Right lobe of liver (tissue), 6 donors: ENCODE measurements around the gene SMARCD1. TPM values are rescaled to one million over a fixed set of nuclear protein-coding genes. Genes with fewer than 3 reads are reported as not detected.

ENCODE experiments used
- ATAC-seq, 4 donors: fragments of 200-7000 bp; cut with Tn5 transposase; one replicate each; pipeline ENCODE4 v1.9.1; 2020; ENCODE audit warnings: mild to moderate bottlenecking in 4 of 4, moderate library complexity in 4 of 4
- DNase-seq, 3 donors: peaks; one replicate each; pipeline ENCODE4 v3.0.0-alpha.2; 2020
- H3K27ac ChIP-seq, 3 donors: fragments of 200-600 bp; one replicate each; pipeline ENCODE4 v1.8.0; 2022
- H3K27me3 ChIP-seq, 2 donors: fragments of 200-600 bp; one replicate each; pipeline ENCODE4 v1.8.0; 2022
- H3K36me3 ChIP-seq, 4 donors: fragments of 200-600 bp; sonication (generic) in 1 of 4; one replicate each; pipeline versions ENCODE4 v1.5.1 to v1.8.0; 2017 to 2022; ENCODE audit warnings: control low read depth in 1 of 4
- H3K4me1 ChIP-seq, 4 donors: fragments of 200-600 bp; sonication (generic) in 1 of 4; one replicate each; pipeline versions ENCODE4 v1.5.1 to v1.8.0; 2017 to 2022; ENCODE audit warnings: control low read depth in 1 of 4
- H3K4me3 ChIP-seq, 3 donors: fragments of 200-600 bp; one replicate each; pipeline ENCODE4 v1.8.0; 2022
- H3K9me3 ChIP-seq, 4 donors: fragments of 200-600 bp; sonication (generic) in 1 of 4; one replicate each; pipeline versions ENCODE4 v1.5.1 to v1.8.0; 2017 to 2022; ENCODE audit warnings: control low read depth in 1 of 4
- POLR2A ChIP-seq: fragments of 450-650 bp; IDR thresholded peaks from one replicate; pipeline ENCODE4 v1.6.1; 2017; ENCODE audit warnings: antibody characterized with exemption, mild to moderate bottlenecking
- whole genome bisulfite sequencing: methylation state at CpG from one replicate; pipeline ENCODE4 v1.1.6; 2018; ENCODE audit warnings: low coverage, low lambda C conversion rate; ENCODE audit not compliant: insufficient coverage; ENCODE audit errors: missing lambda C conversion rate; 5-methylcytosine and 5-hydroxymethylcytosine counted together
- intact Hi-C, 2 donors: fragments of 100-400 bp; cut with DNase I; formaldehyde crosslinking; loops; one replicate each; pipeline versions ENCODE4 v1.11.2 to v1.14.1; 2022
- total RNA-seq, 6 experiments: library from RNA; depleted of rRNA in 2 of 6; stranded (reverse); fragments of >200 nt in 2 of 6; fragmentation: NEBNext Ultra II Directional in 3 of 6; extraction: Animal tissue kit (Norgen Biotek cat#: 25700) in 3 of 6; gene quantifications; one replicate each; pipeline versions ENCODE4 v1.1.0 to v1.2.4, GENCODE V29; 2016 to 2023
- TF ChIP-seq, protein P1 (sequence below), 4 donors: fragments of 200-600 bp in 3 of 4; fragments of 450-650 bp in 1 of 4; IDR thresholded peaks; one replicate each; pipeline versions ENCODE4 v1.5.1 to v1.8.0; 2016 to 2022; ENCODE audit warnings: antibody characterized with exemption in 4 of 4, mild to moderate bottlenecking in 2 of 4
- donor health status: DM: no; HTN: yes; CAD: no.
- donor health status: DM: no; HTN: no; CAD: no.
- donor health status: DM: no; HTN: no; CAD: no.
- donor health status: DM: no; HTN: yes; CAD: no.
- donor health status: DM: no; HTN: yes; CAD: no.

SMARCD1 gene
- total RNA-seq, 6 experiments from 2014 or later = 13.3 to 35.0 (median 16.4) TPM

DNA sequence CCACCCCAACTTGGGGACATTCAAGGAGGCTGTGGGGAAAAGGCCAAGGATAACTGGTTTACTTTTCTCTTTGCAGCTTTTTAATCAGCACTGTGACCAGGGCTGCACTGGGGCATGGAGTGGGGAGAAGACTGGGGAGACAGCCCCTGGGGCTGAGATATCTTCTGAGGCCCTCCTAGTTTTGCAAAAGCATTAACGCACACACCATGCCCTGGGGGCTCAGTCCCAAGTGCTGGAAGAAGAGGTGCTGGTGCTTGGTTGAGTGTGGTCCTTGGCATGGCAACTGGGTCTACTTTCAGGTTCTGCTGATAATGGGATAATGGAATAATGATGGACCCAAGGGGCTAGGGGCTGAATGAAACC, 9.4 kb upstream of the SMARCD1 start:
- ATAC-seq (no peak), DNase-seq (no peak)
- no peak for TF ChIP-seq POLR2A
- TF ChIP-seq, protein P1, sequence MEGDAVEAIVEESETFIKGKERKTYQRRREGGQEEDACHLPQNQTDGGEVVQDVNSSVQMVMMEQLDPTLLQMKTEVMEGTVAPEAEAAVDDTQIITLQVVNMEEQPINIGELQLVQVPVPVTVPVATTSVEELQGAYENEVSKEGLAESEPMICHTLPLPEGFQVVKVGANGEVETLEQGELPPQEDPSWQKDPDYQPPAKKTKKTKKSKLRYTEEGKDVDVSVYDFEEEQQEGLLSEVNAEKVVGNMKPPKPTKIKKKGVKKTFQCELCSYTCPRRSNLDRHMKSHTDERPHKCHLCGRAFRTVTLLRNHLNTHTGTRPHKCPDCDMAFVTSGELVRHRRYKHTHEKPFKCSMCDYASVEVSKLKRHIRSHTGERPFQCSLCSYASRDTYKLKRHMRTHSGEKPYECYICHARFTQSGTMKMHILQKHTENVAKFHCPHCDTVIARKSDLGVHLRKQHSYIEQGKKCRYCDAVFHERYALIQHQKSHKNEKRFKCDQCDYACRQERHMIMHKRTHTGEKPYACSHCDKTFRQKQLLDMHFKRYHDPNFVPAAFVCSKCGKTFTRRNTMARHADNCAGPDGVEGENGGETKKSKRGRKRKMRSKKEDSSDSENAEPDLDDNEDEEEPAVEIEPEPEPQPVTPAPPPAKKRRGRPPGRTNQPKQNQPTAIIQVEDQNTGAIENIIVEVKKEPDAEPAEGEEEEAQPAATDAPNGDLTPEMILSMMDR (IDR thresholded peaks at IDR 0.05) = no peak
- H3K4me3 ChIP-seq = no peak overlapping the region
- intact Hi-C loops = loop anchor here (5.0 to 10.0 kb wide), 2 partner anchors 97 to 99 kb away; no protein-coding TSS in a partner anchor
- no peaks in the 10 kb centered on the region for H3K36me3 ChIP-seq
- H3K27me3 ChIP-seq = no peaks in the 10 kb centered on the region
- H3K4me1 ChIP-seq = peaks cover 0 to 7% (median 0%) of the 10 kb centered on the region in 4 donors
- no peak overlapping the region for H3K27ac ChIP-seq
- WGBS = 100% methylated on average over 1 of the region's 1 CpG
- no peaks in the 10 kb centered on the region for H3K9me3 ChIP-seq

DNA sequence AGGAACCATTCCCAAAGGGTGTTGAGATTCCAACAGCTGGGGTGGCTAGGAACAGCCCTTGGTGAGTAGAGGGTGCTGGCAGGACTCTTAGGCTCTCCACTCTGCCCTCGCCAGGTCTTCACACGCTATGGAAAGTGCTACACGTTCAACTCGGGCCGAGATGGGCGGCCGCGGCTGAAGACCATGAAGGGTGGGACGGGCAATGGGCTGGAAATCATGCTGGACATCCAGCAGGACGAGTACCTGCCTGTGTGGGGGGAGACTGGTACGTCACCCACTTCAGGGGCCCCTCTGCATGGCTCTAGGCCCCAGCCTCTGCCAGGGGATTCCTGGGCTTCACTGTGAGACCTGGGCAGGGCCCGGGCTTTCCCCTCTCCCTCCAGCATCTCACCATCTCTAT, 8.0 kb upstream of the SMARCD1 start:
- intact Hi-C loops = loop anchor here (5.0 to 10.0 kb wide), 2 partner anchors 95 to 98 kb away; no protein-coding TSS in a partner anchor
- no CpG with 5 or more reads among the region's 12 CpGs for WGBS
- H3K27ac ChIP-seq = no peak overlapping the region
- H3K27me3 ChIP-seq = no peaks in the 10 kb centered on the region
- no peaks in the 10 kb centered on the region for H3K9me3 ChIP-seq
- ATAC-seq (no peak), DNase-seq (peak in 1 of 3 donors; percentile 53)
- no peak overlapping the region for H3K4me3 ChIP-seq
- no peak for TF ChIP-seq POLR2A
- TF ChIP-seq, protein P1 (IDR thresholded peaks at IDR 0.05) = no peak
- H3K4me1 ChIP-seq = peaks cover 0 to 7% (median 0%) of the 10 kb centered on the region in 4 donors
- H3K36me3 ChIP-seq = no peaks in the 10 kb centered on the region

DNA sequence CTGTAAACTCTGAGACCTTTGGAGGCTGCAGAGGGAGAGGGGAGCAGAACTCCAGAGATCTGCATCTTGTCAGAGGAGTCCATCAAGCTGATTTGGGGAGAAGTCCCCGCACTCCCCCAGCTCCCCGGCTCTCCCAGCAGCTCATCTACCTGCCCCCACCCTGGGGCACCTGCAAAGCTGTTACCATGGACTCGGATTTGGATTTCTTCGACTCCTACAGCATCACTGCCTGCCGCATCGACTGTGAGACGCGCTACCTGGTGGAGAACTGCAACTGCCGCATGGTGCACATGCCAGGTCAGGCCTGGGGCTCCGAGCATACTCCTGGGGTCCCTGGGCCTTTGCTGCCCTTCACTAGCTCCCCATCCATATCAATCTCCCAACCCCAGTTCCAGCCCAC, 6.9 kb upstream of the SMARCD1 start:
- Histone ChIP-seq H3K36me3 (no peaks in the 10 kb centered on the region), H3K4me3 (no peak overlapping the region), H3K27me3 (no peaks in the 10 kb centered on the region), H3K9me3 (no peaks in the 10 kb centered on the region), H3K27ac (no peak overlapping the region), H3K4me1 (peaks cover 0 to 7% (median 0%) of the 10 kb centered on the region in 4 donors)
- 91% methylated on average over 5 of the region's 10 CpGs for WGBS
- intact Hi-C loops = loop anchor here (5.0 to 10.0 kb wide), 2 partner anchors 94 to 97 kb away; no protein-coding TSS in a partner anchor
- DNase-seq (peak in 1 of 3 donors; percentile 46), ATAC-seq (no peak)
- TF ChIP-seq POLR2A = no peak
- TF ChIP-seq, protein P1 (IDR thresholded peaks at IDR 0.05) = no peak

DNA sequence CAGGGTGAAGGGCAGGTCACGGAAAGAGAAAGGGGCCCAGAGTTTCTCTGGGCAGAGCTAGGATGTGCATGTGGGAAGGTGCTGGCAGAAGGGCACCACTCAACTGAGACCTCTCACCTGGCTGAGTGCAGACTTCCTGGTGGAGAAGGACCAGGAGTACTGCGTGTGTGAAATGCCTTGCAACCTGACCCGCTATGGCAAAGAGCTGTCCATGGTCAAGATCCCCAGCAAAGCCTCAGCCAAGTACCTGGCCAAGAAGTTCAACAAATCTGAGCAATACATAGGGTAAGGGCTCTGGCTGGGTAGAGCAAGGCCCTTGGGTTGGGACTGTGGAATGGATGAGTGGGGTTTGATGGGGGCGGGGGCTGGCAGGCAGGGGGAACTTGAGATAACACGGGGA, 5.4 kb upstream of the SMARCD1 start:
- DNase-seq (peak in 1 of 3 donors; percentile 13), ATAC-seq (no peak)
- TF ChIP-seq, protein P1 (IDR thresholded peaks at IDR 0.05) = no peak
- TF ChIP-seq POLR2A = no peak
- Histone ChIP-seq H3K9me3 (no peaks in the 10 kb centered on the region), H3K4me1 (peaks cover 0 to 14% (median 2%) of the 10 kb centered on the region in 4 donors), H3K27me3 (no peaks in the 10 kb centered on the region), H3K27ac (no peak overlapping the region), H3K4me3 (no peak overlapping the region), H3K36me3 (no peaks in the 10 kb centered on the region)
- intact Hi-C loops = loop anchor here (5.0 to 10.0 kb wide), 2 partner anchors 93 to 95 kb away; no protein-coding TSS in a partner anchor
- 96% methylated on average over 2 of the region's 5 CpGs for WGBS
